Parathyroid adenoma (tissue), 2 donors: ENCODE measurements around the gene ARSD.
"Not testable (repeated sequence)": the region's sequence is repeated elsewhere in the genome, so short reads cannot be mapped to it uniquely, and the experiment has no call there.

ENCODE experiments used
- H2AFZ ChIP-seq: fragments of 300-600 bp; sonication (generic); one replicate; pipeline ENCODE4 v1.7.0; 2017; ENCODE audit warnings: antibody characterized with exemption, mild to moderate bottlenecking
- H3K27ac ChIP-seq: fragments of 300-600 bp; sonication (generic); one replicate; pipeline ENCODE4 v1.7.0; 2017
- H3K27me3 ChIP-seq: fragments of 300-600 bp; sonication (generic); one replicate; pipeline ENCODE4 v1.7.0; 2017; ENCODE audit warnings: low read length; ENCODE audit not compliant: control insufficient read depth, insufficient read depth
- H3K36me3 ChIP-seq: fragments of 300-600 bp; sonication (generic); one replicate; pipeline ENCODE4 v1.7.0; 2017; ENCODE audit warnings: low read length; ENCODE audit not compliant: control insufficient read depth, insufficient read depth
- H3K4me1 ChIP-seq: fragments of 300-600 bp; sonication (generic); one replicate; pipeline ENCODE4 v1.7.0; 2017; ENCODE audit warnings: control low read depth
- H3K4me2 ChIP-seq: fragments of 300-600 bp; sonication (generic); one replicate; pipeline ENCODE4 v1.7.0; 2017; ENCODE audit warnings: low read length
- H3K4me3 ChIP-seq: fragments of 300-600 bp; sonication (generic); one replicate; pipeline ENCODE4 v1.7.0; 2017; ENCODE audit warnings: low read depth, low read length
- H3K79me2 ChIP-seq: fragments of 300-600 bp; sonication (generic); one replicate; pipeline ENCODE4 v1.7.0; 2017; ENCODE audit warnings: control low read depth
- H3K9ac ChIP-seq: fragments of 300-600 bp; sonication (generic); one replicate; pipeline ENCODE4 v1.7.0; 2017; ENCODE audit warnings: mild to moderate bottlenecking
- H3K9me3 ChIP-seq: fragments of 300-600 bp; sonication (generic); one replicate; pipeline ENCODE4 v1.7.0; 2017; ENCODE audit warnings: low read length; ENCODE audit not compliant: control insufficient read depth
- CTCF ChIP-seq: fragments of 300-600 bp; sonication (generic); IDR thresholded peaks from one replicate; pipeline ENCODE4 v1.7.0; 2017; ENCODE audit warnings: antibody characterized with exemption, mild to moderate bottlenecking
- donor health status: primary hyperparathyroidism.

Gene ARSD

GRCh38 chrX:2954541-2954940, 25.4 kb upstream of the ARSD start:
- no peaks in the 10 kb centered on the region for H3K27me3 ChIP-seq
- no peaks in the 10 kb centered on the region for H3K9me3 ChIP-seq
- no peaks in the 10 kb centered on the region for H3K4me1 ChIP-seq
- no peak for TF ChIP-seq CTCF
- H3K27ac ChIP-seq = no peak overlapping the region
- no peak overlapping the region for H3K9ac ChIP-seq
- H3K79me2 ChIP-seq = no peaks in the 10 kb centered on the region
- H3K4me3 ChIP-seq = no peak overlapping the region
- H3K4me2 ChIP-seq = no peak overlapping the region
- H3K36me3 ChIP-seq = no peaks in the 10 kb centered on the region
- no peak overlapping the region for H2AFZ ChIP-seq

- not testable (repeated sequence) for H3K79me2 ChIP-seq, H2AFZ ChIP-seq, H3K9ac ChIP-seq, H3K27ac ChIP-seq, H3K4me2 ChIP-seq, H3K27me3 ChIP-seq, H3K36me3 ChIP-seq, H3K4me1 ChIP-seq, H3K9me3 ChIP-seq, H3K4me3 ChIP-seq
These were observed 8.8 kb upstream of the ARSD start for GRCh38 chrX:2937942-2938341.

- Histone ChIP-seq H3K36me3 (no peaks in the 10 kb centered on the region), H3K4me2 (no peak overlapping the region), H3K27me3 (no peaks in the 10 kb centered on the region), H3K27ac (no peak overlapping the region), H3K79me2 (no peaks in the 10 kb centered on the region), H3K9ac (no peak overlapping the region), H2AFZ (no peak overlapping the region), H3K4me3 (no peak overlapping the region), H3K4me1 (no peaks in the 10 kb centered on the region), H3K9me3 (no peaks in the 10 kb centered on the region)
- no peak for TF ChIP-seq CTCF
These were observed 5.9 kb upstream of the ARSD start for GRCh38 chrX:2934715-2935710.

- Histone ChIP-seq H3K4me2 (no peak overlapping the region), H2AFZ (no peak overlapping the region), H3K27ac (no peak overlapping the region), H3K4me3 (no peak overlapping the region), H3K27me3 (no peaks in the 10 kb centered on the region), H3K9ac (no peak overlapping the region), H3K9me3 (no peaks in the 10 kb centered on the region), H3K4me1 (no peaks in the 10 kb centered on the region), H3K79me2 (no peaks in the 10 kb centered on the region), H3K36me3 (no peaks in the 10 kb centered on the region)
- no peak for TF ChIP-seq CTCF
These were observed 4.2 kb upstream of the ARSD start for GRCh38 chrX:2933125-2933900.

- Histone ChIP-seq H2AFZ (no peak overlapping the region), H3K36me3 (no peaks in the 10 kb centered on the region), H3K4me2 (no peak overlapping the region), H3K4me3 (no peak overlapping the region), H3K9me3 (no peaks in the 10 kb centered on the region), H3K79me2 (no peaks in the 10 kb centered on the region), H3K4me1 (no peaks in the 10 kb centered on the region), H3K27me3 (no peaks in the 10 kb centered on the region), H3K9ac (no peak overlapping the region), H3K27ac (no peak overlapping the region)
- TF ChIP-seq CTCF = no peak
These were observed 2.5 kb upstream of the ARSD start for GRCh38 chrX:2931612-2932011.
